Heart right ventricle (tissue), 16 donors: Measurements from ENCODE around the gene CYB5D1. TPM values are rescaled to one million over a fixed set of nuclear protein-coding genes. Genes with fewer than 3 reads are reported as not detected.

Experiments used
- ATAC-seq, 8 donors: fragments of 200-7000 bp; cut with Tn5 transposase; one replicate each; pipeline ENCODE4 v1.9.1; 2020; ENCODE audit warnings: mild to moderate bottlenecking in 8 of 8, moderate library complexity in 8 of 8, moderate number of reproducible peaks in 1 of 8
- DNase-seq, 2 donors: peaks; one replicate each; pipeline ENCODE4 v3.0.0-alpha.2; 2020
- H3K27ac ChIP-seq, 10 donors: fragments of 200-600 bp; sonication (generic) in 2 of 10; one replicate each; pipeline versions ENCODE4 v1.5.0 to v1.8.0; 2020 to 2022; ENCODE audit warnings: mild to moderate bottlenecking in 3 of 10
- H3K27me3 ChIP-seq, 7 donors: fragments of 200-600 bp; one replicate each; pipeline ENCODE4 v1.8.0; 2021 to 2022; ENCODE audit warnings: mild to moderate bottlenecking in 2 of 7
- H3K36me3 ChIP-seq, 9 donors: fragments of 200-600 bp; sonication (generic) in 1 of 9; one replicate each; pipeline versions ENCODE4 v1.5.0 to v1.8.0; 2020 to 2022; ENCODE audit warnings: mild to moderate bottlenecking in 2 of 9
- H3K4me1 ChIP-seq, 9 donors: fragments of 200-600 bp; sonication (generic) in 1 of 9; one replicate each; pipeline versions ENCODE4 v1.5.0 to v1.8.0; 2020 to 2022; ENCODE audit warnings: mild to moderate bottlenecking in 4 of 9
- H3K4me3 ChIP-seq, 10 donors: fragments of 200-600 bp; sonication (generic) in 2 of 10; one replicate each; pipeline versions ENCODE4 v1.5.0 to v1.8.0; 2020 to 2022; ENCODE audit warnings: mild to moderate bottlenecking in 7 of 10, moderate library complexity in 2 of 10
- H3K9me3 ChIP-seq, 11 donors: fragments of 200-600 bp in 10 of 11; sonication (generic) in 2 of 11; one replicate each; pipeline versions ENCODE4 v1.5.0 to v1.8.0; 2013 to 2022; ENCODE audit warnings: mild to moderate bottlenecking in 2 of 11, control low read depth in 1 of 11, moderate library complexity in 1 of 11
- CTCF ChIP-seq, 9 donors: fragments of 200-600 bp; sonication (generic) in 2 of 9; IDR thresholded peaks; one replicate each; pipeline versions ENCODE4 v1.5.0 to v1.8.0; 2021 to 2022; ENCODE audit warnings: antibody characterized with exemption in 9 of 9, mild to moderate bottlenecking in 5 of 9, moderate library complexity in 1 of 9
- WGBS, 2 donors: extraction: QIAGEN DNeasy Blood & Tissue Kit; methylation state at CpG; one replicate each; pipeline ENCODE4 v1.1.7; 2013; ENCODE audit warnings: inconsistent platforms in 1 of 2; 5-methylcytosine and 5-hydroxymethylcytosine counted together
- intact Hi-C, 10 donors: fragments of 100-400 bp; cut with DNase I; formaldehyde crosslinking; loops; one replicate each; pipeline versions ENCODE4 v1.11.1 to v1.14.2; 2022
- polyA plus RNA-seq, 2 donors: library from polyadenylated mRNA; stranded (reverse); fragments of 200-250 nt; gene quantifications; one replicate each; pipeline ENCODE4 v1.2.3, GENCODE V29; 2013
- total RNA-seq, 10 donors: library from RNA; stranded (reverse); fragmentation: NEBNext Ultra II Directional in 3 of 10; extraction: Animal tissue kit (Norgen Biotek cat#: 25700) in 3 of 10; gene quantifications; one replicate each; pipeline versions ENCODE4 v1.2.1 to v1.2.4, GENCODE V29; 2021 to 2023
- donor health status: Arrhythmogenic right ventricular cardiomyopathy.
- donor health status: ischemic (EF 13 %, LVEDD 7.1; RV severe dilation, severe dysfunction).
- donor health status: healthy with polysubstance abuse.
- donor health status: DM: no; HTN: yes; CAD: no.
- donor health status: DM: no; HTN: no; CAD: no.
- donor health status: ischemic (EF 25% LVEDD 6.9; RV normal size, moderate dysfunction).
- donor health status: ischemic (EF 25% LVEDD 5.7; RV mildly dilated, moderate dysfunction).
- donor health status: healthy.
- donor health status: DM: yes; HTN: yes; CAD: no.
- donor health status: Ischemic cardiomyopathy.
- donor health status: ischemic (EF 35%, LVEDD 5.7; RV mildly dilated, moderate dysfunction).
- donor health status: nonischemic (EF 11% LVEDD 7.7; RV severe dilation, severe dysfunction).
- donor health status: DM: yes; HTN: yes; CAD: no.
- donor health status: PGD.
- donor health status: ischemic (EF 29% LVEDD 5.4; RV normal size, mild dysfunction).
- donor health status: nonischemic (EF 23%, LVEDD 6.1; RV moderate dilation, normal function).

CYB5D1 gene
- total and polyA plus RNA-seq, 12 donors = 10.0 to 20.1 (median 15.7) TPM

GRCh38 chr17:7888184-7888920, 30.5 kb downstream of the CYB5D1 start, which contains the start of gene CHD3:
CHD3 (plus strand) TSS chr17:7888789; CDS start chr17:7889001, 212 bp downstream.
- DNase-seq (no peak), ATAC-seq (peak in 7 of 8 donors; percentile 0 to 71 (median 28))
- H3K27ac ChIP-seq = peak within 1 kb of the TSS; percentile 72 to 98 (median 92)
- peak within 1 kb of the TSS; percentile 23 to 96 (median 78) for H3K4me3 ChIP-seq
- 26 to 38% methylated on average over 18 of the region's 18 CpGs for WGBS, 2 donors
- intact Hi-C loops = loop anchor here in 3 of 10 donors (2.0 to 5.0 kb wide), 5 partner anchors 26 to 66 kb away; partner anchors contain the start of genes CNTROB (in 1 of the 3), KDM6B (in 1 of the 3) and TRAPPC1 (in 1 of the 3)
- H3K9me3 ChIP-seq = no peaks in the 10 kb centered on the region
- H3K36me3 ChIP-seq = peaks cover 0 to 38% (median 0%) of the 10 kb centered on the region in 9 donors
- no peaks in the 10 kb centered on the region for H3K27me3 ChIP-seq
- no peak for TF ChIP-seq CTCF (IDR thresholded peaks at IDR 0.05)
- H3K4me1 ChIP-seq = peaks cover 19 to 61% (median 49%) of the 10 kb centered on the region in 9 donors

GRCh38 chr17:7889166-7889955, 31.6 kb downstream of the CYB5D1 start:
- peaks cover 0 to 48% (median 7%) of the 10 kb centered on the region in 9 donors for H3K36me3 ChIP-seq
- DNase-seq = peak; percentile 96 to 98
- ATAC-seq = peak; percentile 66 to 94 (median 83)
- intact Hi-C loops = loop anchor here in 3 of 10 donors (2.0 to 5.0 kb wide), 5 partner anchors 25 to 67 kb away; partner anchors contain the start of genes CNTROB (in 1 of the 3), KDM6B (in 1 of the 3) and TRAPPC1 (in 1 of the 3)
- 21 to 24% methylated on average over 11 of the region's 11 CpGs for WGBS, 2 donors
- no peaks in the 10 kb centered on the region for H3K27me3 ChIP-seq
- no peaks in the 10 kb centered on the region for H3K9me3 ChIP-seq
- peak; percentile 22 to 69 (median 55) for TF ChIP-seq CTCF (IDR thresholded peaks at IDR 0.05)
- H3K4me3 ChIP-seq = peak overlapping the region in 7 of 10 donors; percentile 25 to 96 (median 77)
- peaks cover 19 to 52% (median 49%) of the 10 kb centered on the region in 9 donors for H3K4me1 ChIP-seq
- peak overlapping the region; percentile 72 to 98 (median 92) for H3K27ac ChIP-seq

GRCh38 chr17:7893187-7893880, 35.5 kb downstream of the CYB5D1 start:
- ATAC-seq = no peak
- no peak for TF ChIP-seq CTCF (IDR thresholded peaks at IDR 0.05)
- Histone ChIP-seq H3K9me3 (no peaks in the 10 kb centered on the region), H3K36me3 (peaks cover 0 to 88% (median 20%) of the 10 kb centered on the region in 9 donors), H3K27me3 (no peaks in the 10 kb centered on the region), H3K4me1 (peaks cover 14 to 30% (median 20%) of the 10 kb centered on the region in 9 donors), H3K27ac (no peak overlapping the region), H3K4me3 (no peak overlapping the region)
- DNase-seq = no peak
- intact Hi-C loops = loop anchor here in 4 of 10 donors (10.0 kb wide), 2 partner anchors 69 to 149 kb away; no protein-coding TSS in a partner anchor
- WGBS, 2 donors = 90 to 91% methylated on average over 15 of the region's 15 CpGs
